MCF 10A (cell line): ENCODE data around the gene KCNK7. TPM values are rescaled to one million over a fixed set of nuclear protein-coding genes. Genes with fewer than 3 reads are reported as not detected.

ENCODE experiments used
- BruUV-seq: library from RNA; stranded (reverse); fragments of 400-500 nt; replicated peaks from 2 replicates; lab custom pipeline; 2021; lab: Mats Ljungman, UMichigan
- CTCF ChIA-PET: fragments of 300-600 bp; sonication (Branson Sonifier 250); formaldehyde crosslinking; extraction: SDS; loops from one replicate; lab custom pipeline; 2021; ENCODE audit warnings: antibody characterized with exemption, inconsistent platforms; lab: Yijun Ruan, JAX
- POLR2A ChIA-PET: fragments of 300-600, 350-650 bp; sonication (Branson Sonifier 250); formaldehyde crosslinking; extraction: SDS; loops from one replicate; lab custom pipeline; 2020; ENCODE audit warnings: antibody characterized with exemption, inconsistent platforms; lab: Yijun Ruan, JAX
- DNase-seq: peaks from one replicate; pipeline ENCODE4 v3.0.0-alpha.2; 2018; ENCODE audit not compliant: unreplicated experiment
- H3K27ac Mint-ChIP-seq: one replicate; pipeline ENCODE4 v1.8.0; 2022; ENCODE audit warnings: mild to moderate bottlenecking, low read depth, mixed read lengths; ENCODE audit not compliant: unreplicated experiment
- H3K27me3 Mint-ChIP-seq: one replicate; pipeline ENCODE4 v1.8.0; 2022; ENCODE audit warnings: mixed read lengths; ENCODE audit not compliant: insufficient read depth, unreplicated experiment
- H3K36me3 Mint-ChIP-seq: one replicate; pipeline ENCODE4 v1.8.0; 2022; ENCODE audit warnings: mild to moderate bottlenecking, moderate library complexity, mixed read lengths; ENCODE audit not compliant: insufficient read depth, unreplicated experiment
- H3K4me1 Mint-ChIP-seq: one replicate; pipeline ENCODE4 v1.8.0; 2022; ENCODE audit warnings: mixed read lengths; ENCODE audit not compliant: insufficient read depth, unreplicated experiment
- H3K4me3 Mint-ChIP-seq: one replicate; pipeline ENCODE4 v1.8.0; 2022; ENCODE audit warnings: mild to moderate bottlenecking, moderate library complexity, mixed read lengths; ENCODE audit not compliant: unreplicated experiment
- H3K9me3 Mint-ChIP-seq: one replicate; pipeline ENCODE4 v1.8.0; 2022; ENCODE audit warnings: mixed read lengths; ENCODE audit not compliant: unreplicated experiment
- CTCF ChIP-seq: fragments of 200-600 bp; IDR thresholded peaks from one replicate; pipeline ENCODE4 v1.8.0; 2022; ENCODE audit warnings: antibody characterized with exemption, mild to moderate bottlenecking; ENCODE audit not compliant: unreplicated experiment
- intact Hi-C: fragments of 100-400 bp; cut with micrococcal nuclease; formaldehyde crosslinking; loops from 2 replicates; pipeline ENCODE4 v1.14.1; 2022
- total RNA-seq: library from RNA; stranded (reverse); gene quantifications from 2 replicates; pipeline ENCODE4 v1.2.3, GENCODE V29; 2022

The KCNK7 gene
- total RNA-seq, 1 experiment from 2014 or later, result not detected

GRCh38 chr11:65623852-65624616, 28.4 kb upstream of the KCNK7 start:
- peaks cover 40% of the 10 kb centered on the region for H3K36me3 Mint-ChIP-seq
- CTCF ChIA-PET, result interaction anchor here (0.7 to 1.2 kb wide), 2 partner anchors 27 to 272 kb away, joined by 3 read pairs; no protein-coding TSS in a partner anchor
- H3K4me1 Mint-ChIP-seq, result no peaks in the 10 kb centered on the region
- no peaks in the 10 kb centered on the region for H3K27me3 Mint-ChIP-seq
- intact Hi-C loops, result no loop called here
- no peak for DNase-seq
- H3K27ac Mint-ChIP-seq, result no peak overlapping the region
- POLR2A ChIA-PET, result interaction anchor here (1.5 to 1.6 kb wide), 3 partner anchors 9 to 39 kb away, joined by 3 to 7 read pairs (median 6); partner anchors contain the start of genes RELA and SIPA1
- H3K4me3 Mint-ChIP-seq, result no peak overlapping the region
- H3K9me3 Mint-ChIP-seq, result no peaks in the 10 kb centered on the region
- no TSS peak for BruUV-seq
- TF ChIP-seq CTCF, result no peak

- H3K27me3 Mint-ChIP-seq, result no peaks in the 10 kb centered on the region
- POLR2A ChIA-PET, result interaction anchor here (0.6 to 1.6 kb wide), 5 partner anchors 10 to 349 kb away, joined by 3 to 7 read pairs (median 3); partner anchors contain the start of genes RELA and SIPA1
- CTCF ChIA-PET, result interaction anchor here (0.6 to 1.2 kb wide), 3 partner anchors 20 to 28 kb away, joined by 3 read pairs; no protein-coding TSS in a partner anchor
- no peak for TF ChIP-seq CTCF
- H3K4me1 Mint-ChIP-seq, result no peaks in the 10 kb centered on the region
- H3K9me3 Mint-ChIP-seq, result no peaks in the 10 kb centered on the region
- no peak overlapping the region for H3K4me3 Mint-ChIP-seq
- BruUV-seq, result no TSS peak
- DNase-seq, result no peak
- intact Hi-C loops, result no loop called here
- no peak overlapping the region for H3K27ac Mint-ChIP-seq
- H3K36me3 Mint-ChIP-seq, result peaks cover 40% of the 10 kb centered on the region
Measured at GRCh38 chr11:65623177-65623576, 27.6 kb upstream of the KCNK7 start.

GRCh38 chr11:65622011-65622410, 26.4 kb upstream of the KCNK7 start:
- Mint-ChIP-seq H3K9me3 (no peaks in the 10 kb centered on the region), H3K4me1 (no peaks in the 10 kb centered on the region), H3K27me3 (no peaks in the 10 kb centered on the region), H3K36me3 (peaks cover 40% of the 10 kb centered on the region), H3K27ac (no peak overlapping the region), H3K4me3 (no peak overlapping the region)
- intact Hi-C loops, result no loop called here
- ChIA-PET CTCF (no interaction called here), POLR2A (interaction anchor here (1.0 to 1.6 kb wide), 2 partner anchors 11 to 41 kb away, joined by 3 to 7 read pairs; partner anchors contain the start of gene RELA)
- TF ChIP-seq CTCF, result no peak
- DNase-seq, result no peak
- BruUV-seq, result no TSS peak

GRCh38 chr11:65621460-65621859, 25.9 kb upstream of the KCNK7 start:
- no peak overlapping the region for H3K4me3 Mint-ChIP-seq
- BruUV-seq, result no TSS peak
- H3K36me3 Mint-ChIP-seq, result peaks cover 45% of the 10 kb centered on the region
- H3K27me3 Mint-ChIP-seq, result no peaks in the 10 kb centered on the region
- ChIA-PET CTCF (no interaction called here), POLR2A (interaction anchor here (1.0 kb wide), 1 partner anchor 12 kb away, joined by 3 read pairs; no protein-coding TSS in a partner anchor)
- TF ChIP-seq CTCF, result no peak
- intact Hi-C loops, result no loop called here
- no peak overlapping the region for H3K27ac Mint-ChIP-seq
- DNase-seq, result no peak
- no peaks in the 10 kb centered on the region for H3K9me3 Mint-ChIP-seq
- peaks cover 5% of the 10 kb centered on the region for H3K4me1 Mint-ChIP-seq
